K562 (cell line): Measurements from ENCODE around the gene NOL4L. TPM values are rescaled to one million over a fixed set of nuclear protein-coding genes. Genes with fewer than 3 reads are reported as not detected.

Experiments used
- ATAC-seq: fragments of 200-7000 bp; cut with Tn5 transposase; 3 replicates; pipeline ENCODE4 v1.9.1; 2020; ENCODE audit warnings: moderate library complexity
- BruUV-seq: library from RNA; stranded (reverse); fragments of 400-500 nt; replicated peaks from 2 replicates; lab custom pipeline; 2021; lab: Mats Ljungman, UMichigan
- CTCF ChIA-PET: fragments of 300-600 bp; formaldehyde crosslinking; extraction: SDS; loops from one replicate; lab custom pipeline; 2021; ENCODE audit warnings: low intra/inter-chr PET ratio; lab: Yijun Ruan, JAX
- POLR2A ChIA-PET: fragments of 300-600, 350-650 bp; sonication (Branson Sonifier 250); formaldehyde crosslinking; extraction: SDS; loops from one replicate; lab custom pipeline; 2021; ENCODE audit warnings: antibody characterized with exemption, inconsistent platforms; lab: Yijun Ruan, JAX
- DNase-seq, 4 experiments: peaks; one replicate each; pipeline versions ENCODE4 v3.0.0 to v3.0.0-alpha.2; 2011 to 2018; ENCODE audit warnings: low spot score in 3 of 4, mixed read lengths in 3 of 4; ENCODE audit errors: extremely low read depth in 1 of 4
- FAIRE-seq: peaks from 2 replicates; lab custom pipeline; 2011; peaks lifted over from hg19 to GRCh38; lab: Jason Lieb, UNC
- H2AFZ ChIP-seq: 2 replicates; pipeline ENCODE4 v1.6.0; 2011; ENCODE audit warnings: low read depth, low read length, control low read depth, inconsistent platforms
- H3K27ac ChIP-seq: fragments of 200-600 bp; 3 replicates; pipeline ENCODE4 v1.8.0; 2011; ENCODE audit warnings: low read depth, mild to moderate bottlenecking, control low read depth, inconsistent platforms, low read length, moderate library complexity, mixed read lengths; ENCODE audit errors: extremely low read depth
- H3K27me3 ChIP-seq, 2 experiments: fragments of 300-600 bp in 1 of 2; 2 replicates in 1 of 2; 3 replicates in 1 of 2; pipeline versions ENCODE4 v1.6.0 to v1.8.0; 2011; ENCODE audit warnings: inconsistent platforms in 2 of 2, low read length in 2 of 2, mild to moderate bottlenecking in 1 of 2, mixed read lengths in 1 of 2, moderate library complexity in 1 of 2; ENCODE audit not compliant: control insufficient read depth in 2 of 2, insufficient read depth in 2 of 2
- H3K36me3 ChIP-seq: fragments of 300-600 bp; 3 replicates; pipeline ENCODE4 v1.8.0; 2011; ENCODE audit warnings: mild to moderate bottlenecking, low read length, inconsistent platforms; ENCODE audit not compliant: control insufficient read depth, insufficient read depth
- H3K4me1 ChIP-seq, 2 experiments: fragments of 200-600 bp in 1 of 2; replicated peaks in 1 of 2; 2 replicates in 1 of 2; 3 replicates in 1 of 2; pipeline versions ENCODE4 v1.5.1 to v1.8.0; 2011; ENCODE audit warnings: inconsistent platforms in 2 of 2, low read length in 2 of 2, mild to moderate bottlenecking in 1 of 2, mixed read lengths in 1 of 2, moderate library complexity in 1 of 2; ENCODE audit not compliant: control insufficient read depth in 2 of 2, insufficient read depth in 2 of 2
- H3K4me2 ChIP-seq: 2 replicates; pipeline ENCODE4 v1.6.1; 2011; ENCODE audit warnings: low read length, control low read depth, inconsistent platforms, mixed read lengths; ENCODE audit not compliant: insufficient read depth
- H3K4me3 ChIP-seq: fragments of 200-600 bp; sonication (generic), shearing (Covaris generic); 2 replicates; pipeline ENCODE4 v1.5.1; 2016; ENCODE audit warnings: control low read depth, inconsistent platforms
- H3K79me2 ChIP-seq: fragments of 200-600 bp; 3 replicates; pipeline ENCODE4 v1.8.0; 2011; ENCODE audit warnings: low read length, inconsistent platforms; ENCODE audit not compliant: control insufficient read depth, insufficient read depth
- H3K9ac ChIP-seq, 2 experiments: 2 replicates each; pipeline versions ENCODE4 v1.6.0 to v1.6.1; 2011; ENCODE audit warnings: low read depth in 2 of 2, low read length in 2 of 2, control low read depth in 1 of 2, inconsistent platforms in 1 of 2, mild to moderate bottlenecking in 1 of 2, mixed read lengths in 1 of 2; ENCODE audit not compliant: insufficient read depth in 1 of 2
- H3K9me1 ChIP-seq: one replicate; pipeline ENCODE4 v1.6.0; 2011; ENCODE audit warnings: inconsistent platforms, mild to moderate bottlenecking, low read length, moderate library complexity; ENCODE audit not compliant: control insufficient read depth, insufficient read depth
- H3K9me3 ChIP-seq: replicated peaks from 2 replicates; pipeline ENCODE4 v1.5.1; 2011; ENCODE audit warnings: low read depth, low read length, inconsistent platforms; ENCODE audit not compliant: control insufficient read depth, insufficient read depth
- H4K20me1 ChIP-seq: replicated peaks from 2 replicates; pipeline ENCODE4 v1.6.1; 2011; ENCODE audit warnings: low read length, inconsistent platforms, mixed read lengths; ENCODE audit not compliant: control insufficient read depth, insufficient read depth
- ETV6 ChIP-seq, 3 experiments: fragments of 150-350 bp in 1 of 3; sonication (generic) in 1 of 3; formaldehyde crosslinking in 1 of 3; IDR thresholded peaks; 2 replicates each; pipeline versions ENCODE4 v1.6.1 to v1.8.0; 2014 to 2022; ENCODE audit warnings: borderline replicate concordance in 2 of 3, low read depth in 2 of 3, antibody characterized with exemption in 1 of 3, low read length in 1 of 3, mild to moderate bottlenecking in 1 of 3, missing genetic modification reagents in 1 of 3
- KLF1 ChIP-seq: fragments of 450-650 bp; IDR thresholded peaks from 2 replicates; pipeline ENCODE4 v1.6.1; 2016; ENCODE audit warnings: missing genetic modification characterization, missing compliant biosample characterization
- ZNF644 ChIP-seq: fragments of 200-800 bp; sonication (Bioruptor generic); IDR thresholded peaks from 2 replicates; pipeline ENCODE4 v1.6.1; 2016; ENCODE audit warnings: low read depth, missing genetic modification characterization, missing compliant biosample characterization
- ZNF780A ChIP-seq: fragments of 250-450 bp; sonication (Bioruptor Pico); IDR thresholded peaks from 2 replicates; pipeline ENCODE4 v1.5.0; 2021; ENCODE audit warnings: mild to moderate bottlenecking
- WGBS: fragments of 100-300 bp; shearing (Covaris generic); methylation state at CpG from one replicate; pipeline ENCODE4 v1.1.6; 2016; ENCODE audit warnings: low coverage, mixed read lengths; ENCODE audit not compliant: insufficient coverage; ENCODE audit errors: missing lambda C conversion rate; 5-methylcytosine and 5-hydroxymethylcytosine counted together
- in situ Hi-C: fragments of 300-500 bp; cut with MboI; formaldehyde crosslinking; loops from 4 replicates; pipeline ENCODE4 v1.15.0; 2018; ENCODE audit warnings: inconsistent platforms, mixed read lengths
- intact Hi-C: fragments of 100-400 bp; cut with micrococcal nuclease; formaldehyde crosslinking; loops from 2 replicates; pipeline ENCODE4 v1.14.2; 2022
- polyA plus RNA-seq, 8 experiments: library from polyadenylated mRNA; depleted of rRNA in 4 of 8; stranded (reverse) in 5 of 8; unstranded in 3 of 8; fragments of >200 nt; fragmentation: Nextera tagmentation in 2 of 8; fragmentation: Illumina TruSeq in 1 of 8; extraction: Ambion mirVana in 2 of 8; extraction: Trizol in 1 of 8; gene quantifications; 2 replicates each; pipeline versions ENCODE4 v1.2.1 to v1.2.3, GENCODE V29; 2011 to 2014; ENCODE audit warnings: inconsistent platforms in 1 of 8, missing spikeins in 1 of 8
- total RNA-seq, 7 experiments: library from RNA; depleted of rRNA in 6 of 7; stranded (reverse); fragments of >200 nt in 6 of 7; fragmentation: Illumina TruSeq in 2 of 7; extraction: Trizol in 2 of 7; gene quantifications; 2 replicates each; pipeline versions ENCODE4 v1.2.1 to v1.2.3, GENCODE V29; 2011 to 2021; ENCODE audit warnings: low replicate concordance in 1 of 7
- TF ChIP-seq, protein P1 (sequence below), 2 experiments: fragments of 150-350 bp in 1 of 2; IDR thresholded peaks; 2 replicates each; pipeline ENCODE4 v1.6.1; 2012 to 2016; ENCODE audit warnings: low read depth in 2 of 2, low read length in 2 of 2, mild to moderate bottlenecking in 1 of 2, moderate library complexity in 1 of 2

NOL4L gene
- total and polyA plus RNA-seq, 9 of the 15 experiments (the other 6 are each of a cell fraction or from before 2014, with no cell fraction given): 5.1 to 36.2 (median 13.6) TPM

GRCh38 chr20:32455901-32456701 lies 129.0 kb downstream of the NOL4L start:
- Histone ChIP-seq H3K9ac (no peak overlapping the region), H3K9me1 (peaks cover 2% of the 10 kb centered on the region), H4K20me1 (0 out of 2 replicates have a peak, but pooled peaks cover 3% of the 10 kb centered on the region), H3K4me1 (peaks cover 0 to 45% of the 10 kb centered on the region in 2 experiments; a peak in 2 of 5 replicates), H3K4me2 (no peak overlapping the region), H3K9me3 (no peaks in the 10 kb centered on the region), H3K27ac (no peak overlapping the region), H2AFZ (no peak overlapping the region), H3K4me3 (no peak overlapping the region), H3K27me3 (no peaks in the 10 kb centered on the region), H3K79me2 (no peaks in the 10 kb centered on the region), H3K36me3 (peaks cover 62% of the 10 kb centered on the region; the same call in 2 of the 3 replicates)
- WGBS: 92% methylated on average over 30 of the region's 35 CpGs
- ChIA-PET CTCF (no interaction called here), POLR2A (interaction anchor here (0.5 to 1.6 kb wide), 4 partner anchors 16 to 506 kb away, joined by 3 to 4 read pairs (median 4); no protein-coding TSS in a partner anchor)
- no TSS peak for BruUV-seq
- TF ChIP-seq ETV6 (IDR thresholded peaks at IDR 0.05; ENCODE audit: borderline replicate concordance in 1 of 2, low read depth in 2 of 2, low read length in 1 of 2): no peak
- TF ChIP-seq ETV6 (CRISPR knock-in tag; IDR thresholded peaks at IDR 0.05; ENCODE audit: borderline replicate concordance): no peak
- TF ChIP-seq, protein P1, sequence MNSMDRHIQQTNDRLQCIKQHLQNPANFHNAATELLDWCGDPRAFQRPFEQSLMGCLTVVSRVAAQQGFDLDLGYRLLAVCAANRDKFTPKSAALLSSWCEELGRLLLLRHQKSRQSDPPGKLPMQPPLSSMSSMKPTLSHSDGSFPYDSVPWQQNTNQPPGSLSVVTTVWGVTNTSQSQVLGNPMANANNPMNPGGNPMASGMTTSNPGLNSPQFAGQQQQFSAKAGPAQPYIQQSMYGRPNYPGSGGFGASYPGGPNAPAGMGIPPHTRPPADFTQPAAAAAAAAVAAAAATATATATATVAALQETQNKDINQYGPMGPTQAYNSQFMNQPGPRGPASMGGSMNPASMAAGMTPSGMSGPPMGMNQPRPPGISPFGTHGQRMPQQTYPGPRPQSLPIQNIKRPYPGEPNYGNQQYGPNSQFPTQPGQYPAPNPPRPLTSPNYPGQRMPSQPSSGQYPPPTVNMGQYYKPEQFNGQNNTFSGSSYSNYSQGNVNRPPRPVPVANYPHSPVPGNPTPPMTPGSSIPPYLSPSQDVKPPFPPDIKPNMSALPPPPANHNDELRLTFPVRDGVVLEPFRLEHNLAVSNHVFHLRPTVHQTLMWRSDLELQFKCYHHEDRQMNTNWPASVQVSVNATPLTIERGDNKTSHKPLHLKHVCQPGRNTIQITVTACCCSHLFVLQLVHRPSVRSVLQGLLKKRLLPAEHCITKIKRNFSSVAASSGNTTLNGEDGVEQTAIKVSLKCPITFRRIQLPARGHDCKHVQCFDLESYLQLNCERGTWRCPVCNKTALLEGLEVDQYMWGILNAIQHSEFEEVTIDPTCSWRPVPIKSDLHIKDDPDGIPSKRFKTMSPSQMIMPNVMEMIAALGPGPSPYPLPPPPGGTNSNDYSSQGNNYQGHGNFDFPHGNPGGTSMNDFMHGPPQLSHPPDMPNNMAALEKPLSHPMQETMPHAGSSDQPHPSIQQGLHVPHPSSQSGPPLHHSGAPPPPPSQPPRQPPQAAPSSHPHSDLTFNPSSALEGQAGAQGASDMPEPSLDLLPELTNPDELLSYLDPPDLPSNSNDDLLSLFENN (IDR thresholded peaks at IDR 0.05; ENCODE audit: low read depth in 2 of 2, low read length in 2 of 2): no peak
- no peak for TF ChIP-seq KLF1
- TF ChIP-seq ZNF644 (tag): no peak
- TF ChIP-seq ZNF780A (CRISPR knock-in tag): no peak
- ATAC-seq: no peak
- no peak for DNase-seq
- intact Hi-C loops: no loop called here
- in situ Hi-C loops: no loop called here
- FAIRE-seq: no peak
